Activated CD8-positive, alpha-beta memory T cell treated with anti-CD3 and anti-CD28 coated beads, Interleukin-2, amount 50 U/mL, for 24 hours (primary cell): ENCODE data around the gene PLG.
"Not testable (repeated sequence)": the region's sequence is repeated elsewhere in the genome, so short reads cannot be mapped to it uniquely, and the experiment has no call there.

Experiments
- DNase-seq: peaks from one replicate; pipeline ENCODE4 v3.0.0-alpha.2; 2020; ENCODE audit errors: extremely low read depth

The PLG gene

GRCh38 chr6:160704688-160705087 lies 2.6 kb downstream of the PLG start:
- DNase-seq, result not testable (repeated sequence)

GRCh38 chr6:160708993-160709392 lies 6.9 kb downstream of the PLG start:
- DNase-seq, result not testable (repeated sequence)

- no peak for DNase-seq
Observed at GRCh38 chr6:160714731-160715316, 12.8 kb downstream of the PLG start.

- DNase-seq, result no peak
Observed at GRCh38 chr6:160730911-160731310, 28.9 kb downstream of the PLG start.

DNA sequence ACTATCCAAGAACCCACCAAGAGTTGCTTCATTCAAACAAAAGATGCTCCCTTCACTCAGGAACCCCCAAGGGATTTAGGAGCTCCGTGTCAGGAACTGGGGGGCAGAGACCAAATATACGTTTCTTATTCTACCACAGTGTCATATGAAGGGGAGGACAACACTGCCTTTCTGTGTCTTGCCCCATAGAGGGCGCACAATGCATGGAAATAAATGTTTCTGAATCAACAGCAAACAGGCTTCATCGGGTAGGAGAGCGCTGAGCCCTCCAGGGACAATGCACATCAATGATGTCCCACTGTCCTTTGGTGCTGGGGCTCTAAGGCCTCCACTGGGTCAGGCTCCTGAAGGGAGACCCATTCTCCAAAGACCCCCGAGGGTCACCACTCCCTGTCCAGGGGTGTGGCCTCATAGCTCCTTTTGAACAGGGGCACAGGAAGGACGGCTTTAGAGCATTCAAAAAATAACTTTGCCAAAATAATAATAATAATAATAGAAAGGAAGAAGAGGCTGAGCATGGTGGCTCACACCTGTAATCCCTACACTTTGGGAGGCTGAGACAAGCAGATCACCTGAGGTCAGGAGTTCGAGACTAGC lies 31.1 kb downstream of the PLG start:
- DNase-seq, result no peak

DNA sequence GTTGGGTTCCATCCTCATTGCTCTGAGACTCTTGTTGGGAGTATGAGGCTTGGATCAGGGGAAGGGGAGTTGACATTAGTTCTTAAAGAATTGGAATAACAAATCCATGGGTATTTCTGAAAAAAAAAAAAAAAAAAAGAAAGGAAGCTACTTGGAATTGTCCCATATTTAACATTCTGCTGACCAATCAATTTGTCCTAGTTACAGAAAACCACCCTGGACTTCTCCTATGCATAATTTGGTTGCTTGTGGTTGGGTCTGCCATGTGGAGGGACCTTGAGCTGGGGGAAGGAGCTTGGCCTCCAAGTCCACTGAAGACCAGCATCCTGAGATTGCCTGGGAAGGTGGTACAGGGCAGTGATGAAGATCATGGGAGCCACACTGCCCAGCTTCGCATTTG lies 32.6 kb downstream of the PLG start:
- DNase-seq, result no peak

DNA sequence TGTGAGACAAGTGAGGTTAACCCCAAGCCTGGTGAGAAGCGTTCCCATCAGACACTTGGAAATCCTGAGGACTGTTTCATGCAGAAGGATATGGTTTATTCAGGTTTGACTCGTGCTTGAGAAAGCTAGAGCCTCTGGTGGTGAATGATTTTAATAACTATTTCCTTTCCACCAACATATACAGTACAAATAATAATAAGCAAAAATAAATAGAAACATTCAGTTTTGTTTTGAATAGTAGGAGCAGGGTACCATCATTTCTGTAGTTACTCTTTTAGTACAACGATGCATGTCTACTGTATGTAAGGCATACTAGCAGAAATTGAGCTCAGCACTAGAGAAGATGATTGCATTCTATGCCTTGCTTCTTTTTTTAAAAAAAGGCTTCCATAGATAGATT lies 33.5 kb downstream of the PLG start:
- DNase-seq, result no peak

DNA sequence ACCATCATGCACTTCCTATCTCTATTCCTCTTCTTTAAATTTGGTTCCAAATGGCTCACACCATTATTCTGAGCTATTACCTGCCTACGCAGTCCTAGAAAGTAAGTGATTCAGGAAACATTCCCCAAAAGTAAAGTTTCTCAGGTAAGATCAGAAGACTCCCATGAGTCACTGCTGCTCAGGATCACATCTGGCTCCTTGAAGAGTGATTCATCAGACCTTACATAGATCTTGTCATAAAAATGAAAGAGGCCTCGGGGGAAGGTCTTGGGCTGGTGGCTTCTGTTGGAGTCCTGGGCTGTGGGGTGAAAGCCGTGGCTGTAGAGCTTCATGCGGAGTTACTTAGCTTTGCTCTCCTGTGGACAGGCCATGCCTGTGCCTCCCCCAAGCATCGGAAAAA lies 35.9 kb downstream of the PLG start:
- no peak for DNase-seq

- DNase-seq, result no peak
Observed at GRCh38 chr6:160739955-160740354, 37.9 kb downstream of the PLG start.

DNA sequence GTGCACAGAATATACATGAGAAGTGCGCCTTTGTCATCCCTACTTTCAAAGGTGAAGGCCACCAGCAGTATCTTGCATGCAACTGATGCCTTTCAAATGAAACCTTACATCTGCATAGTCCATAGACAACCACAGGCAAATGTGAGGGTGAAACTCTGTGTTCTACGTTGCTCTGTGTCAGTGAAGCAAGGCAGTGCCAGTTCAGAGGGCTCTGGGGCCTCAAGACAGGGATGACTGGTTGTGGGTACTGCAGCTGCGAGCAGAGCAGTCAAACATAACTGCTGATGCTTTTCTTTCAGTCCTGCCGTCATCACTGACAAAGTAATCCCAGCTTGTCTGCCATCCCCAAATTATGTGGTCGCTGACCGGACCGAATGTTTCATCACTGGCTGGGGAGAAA lies 39.0 kb downstream of the PLG start:
- not testable (repeated sequence) for DNase-seq

DNA sequence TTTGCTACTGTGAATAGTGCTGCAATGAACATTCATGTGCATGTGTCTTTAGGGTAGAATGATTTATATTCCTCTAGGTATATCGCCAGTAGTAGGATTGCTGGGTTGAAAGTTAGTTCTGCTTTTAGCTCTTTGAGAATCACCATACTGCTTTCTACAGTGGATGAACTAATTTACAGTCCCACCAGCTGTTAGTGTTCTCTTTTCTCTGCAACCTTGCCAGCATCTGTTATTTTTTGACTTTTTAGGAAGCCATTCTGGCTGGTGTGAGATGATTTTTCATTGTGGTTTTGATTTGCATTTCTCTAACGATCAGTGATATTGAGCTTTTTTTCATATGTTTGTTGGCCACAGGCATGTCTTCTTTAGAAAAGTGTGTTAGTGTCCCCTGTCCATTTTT lies 40.0 kb downstream of the PLG start:
- no peak for DNase-seq

DNA sequence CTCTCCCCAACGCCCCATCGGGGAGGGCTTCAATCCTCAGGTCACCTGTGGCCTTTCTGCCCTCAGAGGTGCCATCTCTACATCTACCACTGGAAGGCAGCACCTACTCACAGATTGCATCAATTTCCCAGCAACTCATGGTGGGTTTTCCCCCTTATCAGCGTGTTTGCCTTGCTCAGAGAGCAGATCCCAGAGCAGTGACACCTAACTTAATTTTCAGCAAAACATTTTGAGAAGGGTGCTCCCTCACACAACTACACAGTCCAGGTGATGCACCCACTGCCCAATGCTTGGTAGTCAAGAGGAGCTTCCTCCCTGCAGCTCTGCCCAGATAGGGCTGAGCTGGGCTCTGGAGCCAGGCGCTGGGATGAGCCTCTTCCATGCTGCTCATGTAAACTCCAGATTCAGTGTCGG lies 48.2 kb downstream of the PLG start:
- DNase-seq, result no peak

DNA sequence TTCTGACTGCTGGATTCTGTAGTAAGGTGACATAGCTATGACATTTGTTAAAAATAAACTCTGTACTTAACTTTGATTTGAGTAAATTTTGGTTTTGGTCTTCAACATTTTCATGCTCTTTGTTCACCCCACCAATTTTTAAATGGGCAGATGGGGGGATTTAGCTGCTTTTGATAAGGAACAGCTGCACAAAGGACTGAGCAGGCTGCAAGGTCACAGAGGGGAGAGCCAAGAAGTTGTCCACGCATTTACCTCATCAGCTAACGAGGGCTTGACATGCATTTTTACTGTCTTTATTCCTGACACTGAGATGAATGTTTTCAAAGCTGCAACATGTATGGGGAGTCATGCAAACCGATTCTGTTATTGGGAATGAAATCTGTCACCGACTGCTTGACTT lies 51.2 kb downstream of the PLG start:
- not testable (repeated sequence) for DNase-seq

DNA sequence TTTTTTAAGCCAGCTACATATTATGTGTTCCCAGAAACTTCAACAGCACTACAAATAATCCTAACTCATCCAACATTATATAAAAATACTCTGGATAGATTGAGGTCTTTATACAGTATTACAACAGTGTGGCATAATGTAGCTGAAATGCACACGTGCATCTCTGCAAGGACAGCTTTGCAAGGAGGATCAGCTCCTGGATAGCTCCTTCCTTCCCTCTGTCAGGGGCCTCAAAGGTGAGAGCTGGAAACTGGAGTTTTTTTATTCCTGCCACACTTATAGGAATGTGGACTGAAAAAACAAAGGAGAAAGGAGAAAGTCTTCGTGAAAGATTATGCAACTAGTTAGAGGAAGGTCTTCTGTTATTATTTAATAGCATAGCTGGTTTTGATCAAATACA lies 53.1 kb downstream of the PLG start:
- no peak for DNase-seq

DNA sequence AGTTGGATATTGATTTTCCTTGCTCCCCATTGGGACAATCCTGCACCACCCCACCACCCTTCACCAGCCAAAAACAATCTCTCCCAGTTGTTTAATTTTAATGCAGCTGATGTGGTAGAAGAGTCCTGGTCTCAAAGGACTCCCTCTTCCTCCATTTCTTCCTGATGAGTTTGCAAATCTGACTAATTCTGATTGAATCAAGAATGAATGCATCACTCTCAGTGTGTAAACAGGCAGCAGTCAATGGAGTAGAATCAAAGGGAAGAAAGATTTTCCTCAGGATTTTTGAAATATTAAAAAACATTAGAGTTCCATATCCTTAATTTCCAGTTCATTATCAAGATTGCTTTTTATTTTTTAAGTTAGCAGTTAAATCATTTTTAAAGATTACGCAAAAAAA lies 54.0 kb downstream of the PLG start:
- no peak for DNase-seq

GRCh38 chr6:160756871-160757270 lies 54.8 kb downstream of the PLG start:
- DNase-seq, result no peak

DNA sequence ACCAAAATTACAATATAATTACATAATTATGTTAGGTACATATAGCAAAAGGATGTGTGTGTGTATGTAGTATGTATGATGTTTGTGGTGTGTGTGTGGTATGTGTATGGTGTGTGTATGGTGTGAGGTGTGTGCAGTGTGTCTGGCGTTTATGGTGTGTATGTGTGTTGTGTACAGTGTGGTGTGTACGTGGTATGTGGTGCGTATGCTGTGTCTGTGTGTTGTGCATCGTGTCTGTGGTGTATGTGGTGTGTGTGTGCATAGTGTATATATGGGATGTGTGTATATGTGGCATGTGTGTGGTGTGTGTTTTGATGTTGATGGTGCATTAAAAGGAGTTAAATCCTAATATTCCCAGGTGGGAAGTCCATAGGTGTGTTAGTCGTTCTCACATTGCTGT lies 62.8 kb downstream of the PLG start:
- no peak for DNase-seq

DNA sequence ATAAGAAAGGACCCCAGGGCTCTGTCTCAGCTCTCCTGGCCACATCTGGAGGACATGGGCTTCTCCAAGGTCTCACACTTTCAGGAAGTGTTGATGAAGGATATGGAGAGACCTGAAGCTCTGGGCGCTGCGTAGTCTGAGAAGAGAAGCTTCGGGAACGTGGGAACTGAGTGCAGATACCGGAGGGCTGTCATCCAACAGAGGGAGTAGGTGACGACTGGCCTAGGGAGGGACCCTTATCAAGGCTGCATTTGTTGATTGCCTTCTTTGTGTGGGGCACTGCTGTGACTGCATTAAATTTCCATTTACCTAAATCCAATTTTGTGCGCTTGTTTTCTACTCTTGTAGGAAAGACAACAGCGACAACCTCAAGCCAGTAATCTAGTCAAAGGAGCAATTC lies 63.4 kb downstream of the PLG start:
- DNase-seq, result no peak

GRCh38 chr6:160766657-160766988 lies 64.6 kb downstream of the PLG start:
- DNase-seq, result no peak

DNA sequence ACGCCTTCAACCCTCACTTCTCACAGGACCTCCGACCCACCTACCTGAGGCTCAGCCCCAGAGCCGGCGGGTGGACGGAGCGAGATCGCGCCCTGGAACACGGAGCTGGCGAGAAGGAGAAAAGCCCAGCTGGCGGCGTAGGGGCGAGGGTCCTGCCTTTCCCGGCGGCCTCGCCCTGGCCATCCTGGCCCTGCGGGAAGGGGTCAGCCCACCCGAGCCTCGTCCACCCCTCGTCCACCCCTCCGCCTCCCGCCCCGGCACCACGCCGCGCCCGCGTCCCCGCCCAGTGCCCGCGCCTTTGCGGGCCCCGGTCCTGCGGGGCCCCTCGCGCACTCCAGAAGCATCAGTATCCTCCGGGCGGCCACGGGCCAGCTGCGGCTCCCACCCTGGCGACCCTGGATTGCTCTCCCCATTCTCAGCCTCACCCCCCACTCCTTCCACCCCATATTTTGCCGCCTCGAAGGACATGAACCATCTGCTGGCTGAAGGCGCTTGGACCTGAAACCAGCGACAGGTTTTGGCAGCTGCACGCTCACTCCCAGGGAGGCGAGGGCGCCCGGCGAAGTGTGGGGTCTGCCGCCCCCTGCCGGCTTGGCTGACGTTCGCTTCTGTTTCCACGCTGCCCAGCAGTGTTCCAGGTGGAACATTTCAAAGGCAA lies 65.1 kb downstream of the PLG start:
- no peak for DNase-seq

DNA sequence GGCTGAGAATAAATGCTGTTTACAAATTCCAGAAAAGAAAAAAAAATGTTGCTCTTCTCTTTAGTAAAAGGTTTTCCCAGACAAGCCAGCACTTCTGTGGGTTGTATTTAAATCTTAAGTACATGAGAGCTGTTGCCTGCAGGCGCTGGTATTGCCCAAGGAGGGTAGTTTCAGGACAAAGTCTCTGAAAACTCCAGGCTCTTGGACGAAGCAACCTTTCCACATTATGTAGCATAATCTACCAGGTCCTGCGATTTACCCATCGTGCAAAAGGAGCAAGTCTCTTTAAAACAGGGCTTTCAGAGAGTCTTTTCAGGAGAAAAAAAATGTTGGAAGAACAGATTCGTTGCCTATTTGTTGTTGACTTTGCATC lies 65.6 kb downstream of the PLG start:
- no peak for DNase-seq

DNA sequence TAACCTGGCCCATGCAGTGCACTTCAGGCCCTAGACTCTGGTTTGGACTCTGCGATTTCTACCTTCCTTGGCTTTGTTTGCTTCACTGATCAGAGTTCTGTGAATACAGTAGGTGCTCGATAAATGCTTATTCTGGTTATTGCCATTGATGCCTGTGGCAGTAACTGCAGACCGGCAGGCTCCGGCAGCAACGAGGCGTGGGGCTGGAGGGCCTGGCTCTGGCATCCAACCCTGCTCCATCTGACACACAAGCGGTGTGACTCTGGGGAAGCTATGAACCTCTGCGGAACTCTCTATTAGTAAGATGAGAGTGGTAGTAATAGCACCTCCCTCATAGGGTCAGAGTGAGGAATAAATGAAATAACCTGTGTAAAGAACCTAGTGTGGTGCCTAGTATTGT lies 66.1 kb downstream of the PLG start:
- DNase-seq, result no peak

- DNase-seq, result no peak
Observed at GRCh38 chr6:160774399-160774798, 72.4 kb downstream of the PLG start.
